GM12878 (cell line): Measurements from ENCODE around the gene TMEM161A. TPM values are rescaled to one million over a fixed set of nuclear protein-coding genes. Genes with fewer than 3 reads are reported as not detected.

Experiments
- ATAC-seq: fragments of 200-7000 bp; cut with Tn5 transposase; 3 replicates; pipeline ENCODE4 v1.9.1; 2020; ENCODE audit warnings: mild to moderate bottlenecking, moderate library complexity
- BruUV-seq: library from RNA; stranded (reverse); fragments of 400-500 nt; replicated peaks from 2 replicates; lab custom pipeline; 2021; lab: Mats Ljungman, UMichigan
- CTCF ChIA-PET: fragments of 300-600 bp; sonication (Branson Sonifier 250); formaldehyde crosslinking; extraction: SDS; loops from one replicate; lab custom pipeline; 2021; ENCODE audit warnings: inconsistent platforms; lab: Yijun Ruan, JAX
- POLR2A ChIA-PET: fragments of 350-600 bp; formaldehyde crosslinking; extraction: SDS; loops from one replicate; lab custom pipeline; 2021; ENCODE audit warnings: inconsistent platforms; lab: Charles Lee
- RAD21 ChIA-PET: fragments of 300-600 bp; sonication (Branson Sonifier 250); formaldehyde crosslinking; loops from one replicate; lab custom pipeline; 2023; ENCODE audit warnings: antibody characterized with exemption; ENCODE audit not compliant: unreplicated experiment; lab: Charles Lee
- SMC1A ChIA-PET: fragments of 300-600 bp; sonication (Branson Sonifier 250); formaldehyde crosslinking; loops from one replicate; lab custom pipeline; 2023; ENCODE audit not compliant: unreplicated experiment, uncharacterized antibody; lab: Charles Lee
- DNase-seq: peaks from one replicate; pipeline ENCODE4 v3.0.0-alpha.2; 2011; ENCODE audit warnings: low read depth, low spot score
- FAIRE-seq: peaks from 3 replicates; lab custom pipeline; 2011; peaks lifted over from hg19 to GRCh38; lab: Jason Lieb, UNC
- H2AFZ ChIP-seq: 2 replicates; pipeline ENCODE4 v1.6.0; 2011; ENCODE audit warnings: low read depth, low read length, control low read depth; ENCODE audit not compliant: control insufficient read depth
- H3K27ac ChIP-seq: 2 replicates; pipeline ENCODE4 v1.5.1; 2011; ENCODE audit warnings: control low read depth; ENCODE audit not compliant: control insufficient read depth, insufficient read depth
- H3K27me3 ChIP-seq, 2 experiments: replicated peaks in 1 of 2; 2 replicates each; pipeline versions ENCODE4 v1.6.0 to v1.6.1; 2011; ENCODE audit warnings: low read length in 1 of 2; ENCODE audit not compliant: control insufficient read depth in 2 of 2, insufficient read depth in 2 of 2
- H3K36me3 ChIP-seq, 2 experiments: 2 replicates each; pipeline ENCODE4 v1.5.1; 2011; ENCODE audit warnings: low read length in 1 of 2; ENCODE audit not compliant: control insufficient read depth in 2 of 2, insufficient read depth in 2 of 2
- H3K4me1 ChIP-seq: 2 replicates; pipeline ENCODE4 v1.6.1; 2011; ENCODE audit warnings: mild to moderate bottlenecking, low read length, moderate library complexity, mixed read lengths; ENCODE audit not compliant: control insufficient read depth, insufficient read depth
- H3K4me2 ChIP-seq: 2 replicates; pipeline ENCODE4 v1.6.0; 2011; ENCODE audit warnings: control low read depth; ENCODE audit not compliant: control insufficient read depth, insufficient read depth
- H3K4me3 ChIP-seq: fragments of 200-600 bp; sonication (generic); 2 replicates; pipeline ENCODE4 v1.5.1; 2016
- H3K79me2 ChIP-seq: 2 replicates; pipeline ENCODE4 v1.6.0; 2011; ENCODE audit warnings: low read length; ENCODE audit not compliant: control insufficient read depth, insufficient read depth
- H3K9ac ChIP-seq: 2 replicates; pipeline ENCODE4 v1.8.0; 2011; ENCODE audit warnings: low read length, control low read depth, mixed read lengths; ENCODE audit not compliant: control insufficient read depth, insufficient read depth
- H3K9me3 ChIP-seq: replicated peaks from 3 replicates; pipeline ENCODE4 v1.5.1; 2011; ENCODE audit warnings: mild to moderate bottlenecking, low read length; ENCODE audit not compliant: control insufficient read depth, insufficient read depth
- H4K20me1 ChIP-seq: 2 replicates; pipeline ENCODE4 v1.6.0; 2011; ENCODE audit not compliant: control insufficient read depth, insufficient read depth
- BCL11A ChIP-seq: IDR thresholded peaks from 2 replicates; pipeline ENCODE4 v1.6.1; 2011; ENCODE audit warnings: low read depth, low read length
- BHLHE40 ChIP-seq, 2 experiments: fragments of 450-650 bp in 1 of 2; IDR thresholded peaks; 2 replicates each; pipeline ENCODE4 v1.6.1; 2011 to 2017; ENCODE audit warnings: low read depth in 2 of 2, borderline replicate concordance in 1 of 2, improper control_type of control experiment in 1 of 2, low read length in 1 of 2, mild to moderate bottlenecking in 1 of 2
- FOXK2 ChIP-seq: fragments of 450-650 bp; IDR thresholded peaks from 2 replicates; pipeline ENCODE4 v1.6.1; 2017; ENCODE audit warnings: mild to moderate bottlenecking, moderate library complexity
- JUNB ChIP-seq: IDR thresholded peaks from 2 replicates; pipeline ENCODE4 v1.6.1; 2016; ENCODE audit warnings: antibody characterized with exemption, mild to moderate bottlenecking
- NFXL1 ChIP-seq: fragments of 450-650 bp; IDR thresholded peaks from 2 replicates; pipeline ENCODE4 v1.6.1; 2017; ENCODE audit warnings: antibody characterized with exemption, mild to moderate bottlenecking, borderline replicate concordance
- NR2C2 ChIP-seq: IDR thresholded peaks from 2 replicates; pipeline ENCODE4 v1.6.1; 2011; ENCODE audit warnings: borderline replicate concordance, low read depth; ENCODE audit not compliant: control insufficient read depth, insufficient read length
- RB1 ChIP-seq: fragments of 450-650 bp; formaldehyde crosslinking; IDR thresholded peaks from 2 replicates; pipeline ENCODE4 v1.6.1; 2017; ENCODE audit warnings: mild to moderate bottlenecking, borderline replicate concordance
- SMARCA5 ChIP-seq: fragments of 450-650 bp; IDR thresholded peaks from 2 replicates; pipeline ENCODE4 v1.6.1; 2017; ENCODE audit warnings: mild to moderate bottlenecking
- SUPT20H ChIP-seq: IDR thresholded peaks from 2 replicates; pipeline ENCODE4 v1.6.1; 2011; ENCODE audit warnings: low read depth, mild to moderate bottlenecking, low read length, moderate library complexity, borderline replicate concordance; ENCODE audit not compliant: control insufficient read depth
- WGBS: methylation state at CpG from one replicate; pipeline ENCODE4 v1.1.6; 2016; ENCODE audit warnings: low lambda C conversion rate; ENCODE audit not compliant: insufficient replicate concordance, insufficient coverage; ENCODE audit errors: missing lambda C conversion rate; 5-methylcytosine and 5-hydroxymethylcytosine counted together
- in situ Hi-C: fragments of 300-500 bp; cut with MboI; formaldehyde crosslinking; loops from 9 replicates; pipeline ENCODE4 v1.14.3; 2018; ENCODE audit warnings: mixed read lengths
- intact Hi-C: fragments of 100-400 bp; cut with micrococcal nuclease; formaldehyde crosslinking; loops from one replicate; pipeline ENCODE4 v1.14.2; 2022; ENCODE audit not compliant: unreplicated experiment
- polyA plus RNA-seq, 11 experiments: library from polyadenylated mRNA; depleted of rRNA in 4 of 11; unstranded in 6 of 11; stranded (reverse) in 5 of 11; fragments of >200 nt; fragmentation: Nextera tagmentation in 4 of 11; fragmentation: Illumina TruSeq in 1 of 11; extraction: Ambion mirVana in 4 of 11; extraction: Trizol in 1 of 11; gene quantifications; 1 replicate in 1 of 11; 2 replicates in 10 of 11; pipeline versions ENCODE4 v1.2.1 to v1.2.3, GENCODE V29; 2011 to 2016; ENCODE audit warnings: inconsistent platforms in 2 of 11, missing spikeins in 2 of 11, low read depth in 1 of 11
- total RNA-seq, 4 experiments: library from RNA; depleted of rRNA in 3 of 4; stranded (reverse); fragments of >200 nt in 3 of 4; fragmentation: Illumina TruSeq in 1 of 4; extraction: Trizol in 1 of 4; gene quantifications; 2 replicates each; pipeline versions ENCODE4 v1.2.1 to v1.2.3, GENCODE V29; 2013 to 2021
- TF ChIP-seq, protein P1 (sequence below): fragments of 450-650 bp; IDR thresholded peaks from 2 replicates; pipeline ENCODE4 v1.6.1; 2016; ENCODE audit warnings: mild to moderate bottlenecking
- TF ChIP-seq, protein P2 (sequence below): IDR thresholded peaks from 2 replicates; pipeline ENCODE4 v1.6.1; 2012; ENCODE audit warnings: mild to moderate bottlenecking, low read depth, low read length
- TF ChIP-seq, protein P3 (sequence below): IDR thresholded peaks from 2 replicates; pipeline ENCODE4 v1.6.1; 2011; ENCODE audit warnings: mild to moderate bottlenecking, low read depth, low read length, moderate library complexity; ENCODE audit not compliant: insufficient replicate concordance
- TF ChIP-seq, protein P4 (sequence below): fragments of 150-350 bp; IDR thresholded peaks from 2 replicates; pipeline ENCODE4 v1.6.1; 2016; ENCODE audit warnings: low read depth, low read length

Gene TMEM161A
- total and polyA plus RNA-seq, 10 of the 15 experiments (the other 5 are each of a cell fraction or from before 2014, with no cell fraction given), result 1.1 to 37.1 (median 19.0) TPM

DNA sequence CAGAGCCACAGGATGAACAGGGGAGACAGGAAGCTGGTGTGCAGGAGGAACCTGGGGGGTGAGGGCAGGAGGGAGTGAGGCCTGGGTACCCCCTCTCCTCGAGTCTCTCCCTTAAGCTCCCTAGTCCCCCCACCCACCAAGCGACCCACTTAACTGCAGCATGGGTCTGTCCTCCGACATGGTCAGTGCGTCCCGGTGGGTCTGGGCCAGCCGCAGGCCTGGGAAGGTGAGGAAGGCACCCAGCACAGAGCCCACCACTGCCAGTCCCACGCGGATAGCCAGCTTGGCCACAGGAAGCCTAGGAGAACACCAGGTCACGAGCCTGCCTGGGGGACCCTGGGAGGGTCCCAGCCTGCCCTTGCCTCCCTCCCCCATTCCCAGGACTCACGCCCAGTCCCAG lies 16.9 kb downstream of the TMEM161A start:
- RAD21 ChIA-PET, result no interaction called here
- Histone ChIP-seq H3K27me3 (no peaks in the 10 kb centered on the region), H2AFZ (no peak overlapping the region), H3K4me3 (no peak overlapping the region), H3K36me3 (peaks cover 0 to 2% of the 10 kb centered on the region in 2 experiments; a peak in 1 of 4 replicates), H3K9ac (no peak overlapping the region), H3K9me3 (no peaks in the 10 kb centered on the region), H3K4me2 (no peak overlapping the region), H3K79me2 (no peaks in the 10 kb centered on the region), H4K20me1 (no peaks in the 10 kb centered on the region), H3K27ac (no peak overlapping the region), H3K4me1 (no peaks in the 10 kb centered on the region)
- CTCF ChIA-PET, result no interaction called here
- FAIRE-seq, result no peak
- no peak for DNase-seq
- SMC1A ChIA-PET, result no interaction called here
- ATAC-seq, result no peak
- in situ Hi-C loops, result no loop called here
- 91% methylated on average over 10 of the region's 10 CpGs for WGBS
- BruUV-seq, result no TSS peak
- TF ChIP-seq RB1, result no peak
- TF ChIP-seq, protein P1, sequence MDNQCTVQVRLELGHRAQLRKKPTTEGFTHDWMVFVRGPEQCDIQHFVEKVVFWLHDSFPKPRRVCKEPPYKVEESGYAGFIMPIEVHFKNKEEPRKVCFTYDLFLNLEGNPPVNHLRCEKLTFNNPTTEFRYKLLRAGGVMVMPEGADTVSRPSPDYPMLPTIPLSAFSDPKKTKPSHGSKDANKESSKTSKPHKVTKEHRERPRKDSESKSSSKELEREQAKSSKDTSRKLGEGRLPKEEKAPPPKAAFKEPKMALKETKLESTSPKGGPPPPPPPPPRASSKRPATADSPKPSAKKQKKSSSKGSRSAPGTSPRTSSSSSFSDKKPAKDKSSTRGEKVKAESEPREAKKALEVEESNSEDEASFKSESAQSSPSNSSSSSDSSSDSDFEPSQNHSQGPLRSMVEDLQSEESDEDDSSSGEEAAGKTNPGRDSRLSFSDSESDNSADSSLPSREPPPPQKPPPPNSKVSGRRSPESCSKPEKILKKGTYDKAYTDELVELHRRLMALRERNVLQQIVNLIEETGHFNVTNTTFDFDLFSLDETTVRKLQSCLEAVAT, result no peak
- TF ChIP-seq JUNB, result no peak
- no peak for TF ChIP-seq NFXL1
- TF ChIP-seq SUPT20H, result no peak
- no peak for TF ChIP-seq NR2C2
- TF ChIP-seq BHLHE40 (IDR thresholded peaks at IDR 0.05; ENCODE audit: borderline replicate concordance in 1 of 2, low read depth in 2 of 2, low read length in 1 of 2), result no peak
- no peak for TF ChIP-seq FOXK2
- TF ChIP-seq, protein P2, sequence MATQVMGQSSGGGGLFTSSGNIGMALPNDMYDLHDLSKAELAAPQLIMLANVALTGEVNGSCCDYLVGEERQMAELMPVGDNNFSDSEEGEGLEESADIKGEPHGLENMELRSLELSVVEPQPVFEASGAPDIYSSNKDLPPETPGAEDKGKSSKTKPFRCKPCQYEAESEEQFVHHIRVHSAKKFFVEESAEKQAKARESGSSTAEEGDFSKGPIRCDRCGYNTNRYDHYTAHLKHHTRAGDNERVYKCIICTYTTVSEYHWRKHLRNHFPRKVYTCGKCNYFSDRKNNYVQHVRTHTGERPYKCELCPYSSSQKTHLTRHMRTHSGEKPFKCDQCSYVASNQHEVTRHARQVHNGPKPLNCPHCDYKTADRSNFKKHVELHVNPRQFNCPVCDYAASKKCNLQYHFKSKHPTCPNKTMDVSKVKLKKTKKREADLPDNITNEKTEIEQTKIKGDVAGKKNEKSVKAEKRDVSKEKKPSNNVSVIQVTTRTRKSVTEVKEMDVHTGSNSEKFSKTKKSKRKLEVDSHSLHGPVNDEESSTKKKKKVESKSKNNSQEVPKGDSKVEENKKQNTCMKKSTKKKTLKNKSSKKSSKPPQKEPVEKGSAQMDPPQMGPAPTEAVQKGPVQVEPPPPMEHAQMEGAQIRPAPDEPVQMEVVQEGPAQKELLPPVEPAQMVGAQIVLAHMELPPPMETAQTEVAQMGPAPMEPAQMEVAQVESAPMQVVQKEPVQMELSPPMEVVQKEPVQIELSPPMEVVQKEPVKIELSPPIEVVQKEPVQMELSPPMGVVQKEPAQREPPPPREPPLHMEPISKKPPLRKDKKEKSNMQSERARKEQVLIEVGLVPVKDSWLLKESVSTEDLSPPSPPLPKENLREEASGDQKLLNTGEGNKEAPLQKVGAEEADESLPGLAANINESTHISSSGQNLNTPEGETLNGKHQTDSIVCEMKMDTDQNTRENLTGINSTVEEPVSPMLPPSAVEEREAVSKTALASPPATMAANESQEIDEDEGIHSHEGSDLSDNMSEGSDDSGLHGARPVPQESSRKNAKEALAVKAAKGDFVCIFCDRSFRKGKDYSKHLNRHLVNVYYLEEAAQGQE, result no peak
- TF ChIP-seq, protein P3, sequence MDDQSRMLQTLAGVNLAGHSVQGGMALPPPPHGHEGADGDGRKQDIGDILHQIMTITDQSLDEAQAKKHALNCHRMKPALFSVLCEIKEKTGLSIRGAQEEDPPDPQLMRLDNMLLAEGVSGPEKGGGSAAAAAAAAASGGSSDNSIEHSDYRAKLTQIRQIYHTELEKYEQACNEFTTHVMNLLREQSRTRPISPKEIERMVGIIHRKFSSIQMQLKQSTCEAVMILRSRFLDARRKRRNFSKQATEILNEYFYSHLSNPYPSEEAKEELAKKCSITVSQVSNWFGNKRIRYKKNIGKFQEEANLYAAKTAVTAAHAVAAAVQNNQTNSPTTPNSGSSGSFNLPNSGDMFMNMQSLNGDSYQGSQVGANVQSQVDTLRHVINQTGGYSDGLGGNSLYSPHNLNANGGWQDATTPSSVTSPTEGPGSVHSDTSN, result no peak
- TF ChIP-seq, protein P4, sequence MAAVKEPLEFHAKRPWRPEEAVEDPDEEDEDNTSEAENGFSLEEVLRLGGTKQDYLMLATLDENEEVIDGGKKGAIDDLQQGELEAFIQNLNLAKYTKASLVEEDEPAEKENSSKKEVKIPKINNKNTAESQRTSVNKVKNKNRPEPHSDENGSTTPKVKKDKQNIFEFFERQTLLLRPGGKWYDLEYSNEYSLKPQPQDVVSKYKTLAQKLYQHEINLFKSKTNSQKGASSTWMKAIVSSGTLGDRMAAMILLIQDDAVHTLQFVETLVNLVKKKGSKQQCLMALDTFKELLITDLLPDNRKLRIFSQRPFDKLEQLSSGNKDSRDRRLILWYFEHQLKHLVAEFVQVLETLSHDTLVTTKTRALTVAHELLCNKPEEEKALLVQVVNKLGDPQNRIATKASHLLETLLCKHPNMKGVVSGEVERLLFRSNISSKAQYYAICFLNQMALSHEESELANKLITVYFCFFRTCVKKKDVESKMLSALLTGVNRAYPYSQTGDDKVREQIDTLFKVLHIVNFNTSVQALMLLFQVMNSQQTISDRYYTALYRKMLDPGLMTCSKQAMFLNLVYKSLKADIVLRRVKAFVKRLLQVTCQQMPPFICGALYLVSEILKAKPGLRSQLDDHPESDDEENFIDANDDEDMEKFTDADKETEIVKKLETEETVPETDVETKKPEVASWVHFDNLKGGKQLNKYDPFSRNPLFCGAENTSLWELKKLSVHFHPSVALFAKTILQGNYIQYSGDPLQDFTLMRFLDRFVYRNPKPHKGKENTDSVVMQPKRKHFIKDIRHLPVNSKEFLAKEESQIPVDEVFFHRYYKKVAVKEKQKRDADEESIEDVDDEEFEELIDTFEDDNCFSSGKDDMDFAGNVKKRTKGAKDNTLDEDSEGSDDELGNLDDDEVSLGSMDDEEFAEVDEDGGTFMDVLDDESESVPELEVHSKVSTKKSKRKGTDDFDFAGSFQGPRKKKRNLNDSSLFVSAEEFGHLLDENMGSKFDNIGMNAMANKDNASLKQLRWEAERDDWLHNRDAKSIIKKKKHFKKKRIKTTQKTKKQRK, result no peak
- TF ChIP-seq BCL11A, result no peak
- TF ChIP-seq SMARCA5, result no peak
- intact Hi-C loops, result no loop called here
- POLR2A ChIA-PET, result no interaction called here
